ENCODE data around the gene NDUFA11.

- TF ChIP-seq, protein P1, sequence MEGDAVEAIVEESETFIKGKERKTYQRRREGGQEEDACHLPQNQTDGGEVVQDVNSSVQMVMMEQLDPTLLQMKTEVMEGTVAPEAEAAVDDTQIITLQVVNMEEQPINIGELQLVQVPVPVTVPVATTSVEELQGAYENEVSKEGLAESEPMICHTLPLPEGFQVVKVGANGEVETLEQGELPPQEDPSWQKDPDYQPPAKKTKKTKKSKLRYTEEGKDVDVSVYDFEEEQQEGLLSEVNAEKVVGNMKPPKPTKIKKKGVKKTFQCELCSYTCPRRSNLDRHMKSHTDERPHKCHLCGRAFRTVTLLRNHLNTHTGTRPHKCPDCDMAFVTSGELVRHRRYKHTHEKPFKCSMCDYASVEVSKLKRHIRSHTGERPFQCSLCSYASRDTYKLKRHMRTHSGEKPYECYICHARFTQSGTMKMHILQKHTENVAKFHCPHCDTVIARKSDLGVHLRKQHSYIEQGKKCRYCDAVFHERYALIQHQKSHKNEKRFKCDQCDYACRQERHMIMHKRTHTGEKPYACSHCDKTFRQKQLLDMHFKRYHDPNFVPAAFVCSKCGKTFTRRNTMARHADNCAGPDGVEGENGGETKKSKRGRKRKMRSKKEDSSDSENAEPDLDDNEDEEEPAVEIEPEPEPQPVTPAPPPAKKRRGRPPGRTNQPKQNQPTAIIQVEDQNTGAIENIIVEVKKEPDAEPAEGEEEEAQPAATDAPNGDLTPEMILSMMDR (IDR thresholded peaks at IDR 0.05), result no peak
- no peak for TF ChIP-seq EZH2 (IDR thresholded peaks at IDR 0.05; ENCODE audit: borderline replicate concordance, insufficient read depth, low read depth, low read length, poor library complexity, severe bottlenecking)
Observed at GRCh38 chr19:5881543-5882299, 21.9 kb downstream of the NDUFA11 start.

Measured in B cell (primary cell).